Mesendoderm (in vitro differentiated cells): ENCODE measurements around the gene GET3. TPM values are rescaled to one million over a fixed set of nuclear protein-coding genes. Genes with fewer than 3 reads are reported as not detected.
"Not testable (repeated sequence)": the region's sequence is repeated elsewhere in the genome, so short reads cannot be mapped to it uniquely, and the experiment has no call there.

Source experiments
- DNase-seq: peaks from one replicate; pipeline ENCODE4 v3.0.0; 2013
- H2AK5ac ChIP-seq: 2 replicates; pipeline ENCODE4 v1.6.1; 2013; ENCODE audit warnings: low read length, inconsistent platforms
- H2BK120ac ChIP-seq: 2 replicates; pipeline ENCODE4 v1.6.1; 2013; ENCODE audit warnings: low read depth, mild to moderate bottlenecking, low read length, moderate library complexity, mixed read lengths
- H2BK15ac ChIP-seq: replicated peaks from 2 replicates; pipeline ENCODE4 v1.6.1; 2013; ENCODE audit warnings: low read depth, mild to moderate bottlenecking, moderate library complexity
- H2BK5ac ChIP-seq: 2 replicates; pipeline ENCODE4 v1.6.1; 2013; ENCODE audit warnings: low read length, inconsistent platforms
- H3K18ac ChIP-seq: 2 replicates; pipeline ENCODE4 v1.6.1; 2013; ENCODE audit warnings: mild to moderate bottlenecking, low read length, mixed read lengths
- H3K23ac ChIP-seq: one replicate; pipeline ENCODE4 v1.6.1; 2013; ENCODE audit warnings: low read length
- H3K27ac ChIP-seq: 2 replicates; pipeline ENCODE4 v1.5.1; 2013; ENCODE audit warnings: low read depth, mild to moderate bottlenecking, inconsistent platforms, low read length, moderate library complexity
- H3K27me3 ChIP-seq: 2 replicates; pipeline ENCODE4 v1.6.1; 2013; ENCODE audit warnings: low read length, control low read depth, mild to moderate bottlenecking, inconsistent platforms; ENCODE audit not compliant: insufficient read depth, poor library complexity
- H3K36me3 ChIP-seq: 2 replicates; pipeline ENCODE4 v1.6.1; 2013; ENCODE audit warnings: low read length, inconsistent platforms; ENCODE audit not compliant: control insufficient read depth, insufficient read depth
- H3K4ac ChIP-seq: one replicate; pipeline ENCODE4 v1.6.1; 2013; ENCODE audit warnings: low read depth, mild to moderate bottlenecking, low read length, moderate library complexity
- H3K4me1 ChIP-seq: 2 replicates; pipeline ENCODE4 v1.6.1; 2013; ENCODE audit warnings: low read depth, low read length, inconsistent platforms; ENCODE audit not compliant: control insufficient read depth
- H3K4me2 ChIP-seq: 2 replicates; pipeline ENCODE4 v1.6.1; 2013; ENCODE audit warnings: low read length
- H3K4me3 ChIP-seq: 2 replicates; pipeline ENCODE4 v1.5.1; 2013; ENCODE audit warnings: mild to moderate bottlenecking, low read length
- H3K56ac ChIP-seq: one replicate; pipeline ENCODE4 v1.6.1; 2013; ENCODE audit warnings: low read length
- H3K79me1 ChIP-seq: 2 replicates; pipeline ENCODE4 v1.6.1; 2013; ENCODE audit warnings: low read length, inconsistent platforms
- H3K79me2 ChIP-seq: 2 replicates; pipeline ENCODE4 v1.6.1; 2013; ENCODE audit warnings: mild to moderate bottlenecking, low read length; ENCODE audit not compliant: control insufficient read depth, insufficient read depth
- H3K9ac ChIP-seq: 2 replicates; pipeline ENCODE4 v1.6.1; 2013; ENCODE audit warnings: low read length, inconsistent platforms
- H4K5ac ChIP-seq: one replicate; pipeline ENCODE4 v1.6.1; 2013; ENCODE audit warnings: low read length
- H4K8ac ChIP-seq: one replicate; pipeline ENCODE4 v1.6.1; 2013; ENCODE audit warnings: low read depth, mild to moderate bottlenecking, control low read depth, low read length, moderate library complexity
- WGBS: extraction: QIAGEN DNeasy Blood & Tissue Kit; methylation state at CpG from one replicate; pipeline ENCODE4 v1.1.7; 2013; ENCODE audit warnings: low lambda C conversion rate, missing lambda C conversion rate; ENCODE audit not compliant: insufficient coverage; ENCODE audit errors: extremely low coverage; 5-methylcytosine and 5-hydroxymethylcytosine counted together
- small RNA-seq: library from polyadenylated mRNA; stranded (forward); fragments of <200 nt; extraction: miRNeasy Mini kit (QIAGEN cat#:217004); gene quantifications from one replicate; pipeline ENCODE3, GENCODE V24; 2013; ENCODE audit not compliant: insufficient read depth

Gene GET3

DNA sequence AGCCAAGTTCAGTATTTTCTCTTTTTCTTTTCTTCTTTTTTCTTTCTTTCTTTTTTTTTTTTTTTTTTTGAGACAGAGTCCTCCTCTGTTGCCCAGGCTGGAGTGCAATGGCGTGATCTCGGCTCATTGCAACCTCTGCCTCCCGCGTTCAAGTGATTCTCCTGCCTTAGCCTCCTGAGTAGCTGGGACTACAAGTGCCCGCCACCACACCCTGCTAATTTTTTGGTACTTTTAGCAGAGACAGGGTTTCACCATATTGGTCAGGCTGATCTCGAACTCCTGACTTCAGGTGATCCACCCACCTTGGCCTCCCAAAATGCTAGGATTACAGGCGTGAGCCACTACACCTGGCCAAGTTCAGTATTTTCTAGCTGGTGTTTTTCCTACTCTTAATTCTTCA is 60.3 kb downstream of the GET3 start:
- no CpG with 5 or more reads among the region's 7 CpGs for WGBS
- not testable (repeated sequence) for H2BK15ac ChIP-seq

More for the DNA sequence above, 60.3 kb downstream of the GET3 start:
- H3K4me2 ChIP-seq, H3K36me3 ChIP-seq, H2BK120ac ChIP-seq, H2AK5ac ChIP-seq, H3K27ac ChIP-seq, H3K4ac ChIP-seq, DNase-seq, H3K56ac ChIP-seq, H4K5ac ChIP-seq, H3K4me3 ChIP-seq, H3K79me2 ChIP-seq, H3K79me1 ChIP-seq, H3K18ac ChIP-seq, H2BK5ac ChIP-seq, H3K4me1 ChIP-seq, H3K9ac ChIP-seq, H4K8ac ChIP-seq, H3K23ac ChIP-seq, H3K27me3 ChIP-seq: not testable (repeated sequence)

Small RNA genes within 50 kb of the gene (small RNA-seq; reads per million reads assigned to genes)
- gene MIR5684 (not detected), gene SNORD41 (18.6 reads per million, percentile 91 among the genes with 10 or more reads in this experiment)
